ENCODE measurements around the gene DACH1. TPM values are rescaled to one million over a fixed set of nuclear protein-coding genes. Genes with fewer than 3 reads are reported as not detected.

Gene DACH1
- total RNA-seq, 1 donor from 2014 or later = 1.6 TPM

DNA sequence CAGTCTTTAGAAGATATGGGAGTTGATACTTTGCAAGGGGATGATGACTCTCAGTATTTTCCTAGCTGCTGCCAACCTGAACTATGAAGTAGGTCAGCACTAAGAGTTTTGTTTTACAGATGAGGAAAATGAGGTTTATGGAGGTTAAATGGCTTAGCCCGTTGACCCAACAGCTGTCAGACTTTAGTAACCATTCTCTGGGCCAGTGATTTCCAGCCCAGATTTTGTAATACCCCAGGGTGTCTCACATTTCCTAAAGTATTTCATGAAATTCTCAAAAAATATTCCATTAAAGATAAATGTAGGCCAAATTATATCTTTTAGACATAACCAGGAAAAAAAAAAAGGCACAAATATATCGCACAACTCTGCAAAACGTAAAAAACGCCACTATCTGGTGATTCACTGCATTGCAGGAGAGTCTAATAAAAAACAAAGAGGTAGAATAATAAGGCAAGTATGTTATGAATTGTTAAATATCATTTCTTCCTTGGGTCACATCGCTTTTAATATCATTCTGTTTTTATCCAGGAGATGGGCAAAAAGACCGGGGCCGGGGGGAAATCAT, 112.5 kb downstream of the DACH1 start:
- Histone ChIP-seq H4K20me1 (ENCODE audit: insufficient read depth, low read length) (no peaks in the 10 kb centered on the region), H3K36me3 (ENCODE audit: insufficient read depth, low read length) (no peaks in the 10 kb centered on the region), H3K79me2 (ENCODE audit: insufficient read depth, low read length) (no peaks in the 10 kb centered on the region), H3K9me3 (ENCODE audit: insufficient read depth, low read depth, low read length) (no peaks in the 10 kb centered on the region), H3K9ac (ENCODE audit: low read length) (no peak overlapping the region), H3K4me1 (ENCODE audit: insufficient read depth, low read length) (no peaks in the 10 kb centered on the region), H3K27me3 (ENCODE audit: insufficient read depth, low read length) (no peaks in the 10 kb centered on the region), H3K4me2 (ENCODE audit: low read length) (no peak overlapping the region), H3K27ac (ENCODE audit: low read depth, low read length) (no peak overlapping the region), H2AFZ (ENCODE audit: low read depth, low read length) (no peak overlapping the region), H3K4me3 (ENCODE audit: insufficient read depth, low read depth, low read length) (no peak overlapping the region)
- Mint-ChIP-seq H3K4me1 (ENCODE audit: low read depth, unreplicated experiment) (peaks cover 4% of the 10 kb centered on the region), H3K9me3 (ENCODE audit: unreplicated experiment) (no peaks in the 10 kb centered on the region), H3K4me3 (ENCODE audit: unreplicated experiment) (no peak overlapping the region), H3K36me3 (ENCODE audit: low read depth, unreplicated experiment) (no peaks in the 10 kb centered on the region), H3K27ac (ENCODE audit: unreplicated experiment) (no peak overlapping the region), H3K27me3 (ENCODE audit: low read depth, unreplicated experiment) (no peaks in the 10 kb centered on the region)
- DNase-seq (ENCODE audit: low read depth) (no peak), FAIRE-seq (no peak)
- no peak for TF ChIP-seq EZH2 (IDR thresholded peaks at IDR 0.05; ENCODE audit: insufficient read depth, low read length)
- TF ChIP-seq, protein P1, sequence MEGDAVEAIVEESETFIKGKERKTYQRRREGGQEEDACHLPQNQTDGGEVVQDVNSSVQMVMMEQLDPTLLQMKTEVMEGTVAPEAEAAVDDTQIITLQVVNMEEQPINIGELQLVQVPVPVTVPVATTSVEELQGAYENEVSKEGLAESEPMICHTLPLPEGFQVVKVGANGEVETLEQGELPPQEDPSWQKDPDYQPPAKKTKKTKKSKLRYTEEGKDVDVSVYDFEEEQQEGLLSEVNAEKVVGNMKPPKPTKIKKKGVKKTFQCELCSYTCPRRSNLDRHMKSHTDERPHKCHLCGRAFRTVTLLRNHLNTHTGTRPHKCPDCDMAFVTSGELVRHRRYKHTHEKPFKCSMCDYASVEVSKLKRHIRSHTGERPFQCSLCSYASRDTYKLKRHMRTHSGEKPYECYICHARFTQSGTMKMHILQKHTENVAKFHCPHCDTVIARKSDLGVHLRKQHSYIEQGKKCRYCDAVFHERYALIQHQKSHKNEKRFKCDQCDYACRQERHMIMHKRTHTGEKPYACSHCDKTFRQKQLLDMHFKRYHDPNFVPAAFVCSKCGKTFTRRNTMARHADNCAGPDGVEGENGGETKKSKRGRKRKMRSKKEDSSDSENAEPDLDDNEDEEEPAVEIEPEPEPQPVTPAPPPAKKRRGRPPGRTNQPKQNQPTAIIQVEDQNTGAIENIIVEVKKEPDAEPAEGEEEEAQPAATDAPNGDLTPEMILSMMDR (IDR thresholded peaks at IDR 0.05; ENCODE audit: insufficient read depth, low read depth, low read length) = no peak

DNA sequence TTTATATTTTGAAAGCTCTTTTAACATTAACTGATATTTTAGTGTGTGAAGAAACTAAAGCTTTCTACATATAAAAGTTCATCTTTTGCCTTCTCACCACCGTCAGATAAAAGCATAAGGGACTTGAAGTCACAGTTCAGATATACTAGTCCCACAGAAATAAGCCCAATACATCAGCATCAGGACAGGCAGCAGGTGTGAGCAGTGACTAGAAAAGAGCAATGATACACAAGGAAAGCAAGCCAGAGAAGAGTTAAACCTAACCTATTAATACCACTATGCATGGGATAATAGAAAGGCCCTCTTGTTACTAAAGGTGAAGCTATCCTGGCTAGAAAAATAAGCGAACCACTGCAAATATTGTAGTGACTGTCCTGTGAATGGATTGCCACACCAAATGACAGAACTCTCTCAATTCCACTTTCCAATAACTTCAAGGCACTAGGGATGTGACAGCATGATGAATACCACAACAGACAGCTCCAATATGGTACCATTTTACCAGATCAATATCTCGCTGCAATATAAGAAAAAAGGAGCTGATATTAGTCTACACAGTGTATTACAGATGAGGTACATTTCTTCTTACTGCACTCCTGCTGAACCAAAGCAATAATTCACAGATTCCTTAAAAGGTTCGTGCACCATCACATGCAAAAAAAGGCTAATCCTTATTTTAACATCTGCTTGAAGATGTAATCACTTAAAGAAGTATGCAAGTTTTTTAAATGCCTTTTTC, 114.1 kb downstream of the DACH1 start:
- Mint-ChIP-seq H3K9me3 (ENCODE audit: unreplicated experiment) (no peaks in the 10 kb centered on the region), H3K27ac (ENCODE audit: unreplicated experiment) (no peak overlapping the region), H3K27me3 (ENCODE audit: low read depth, unreplicated experiment) (no peaks in the 10 kb centered on the region), H3K4me1 (ENCODE audit: low read depth, unreplicated experiment) (no peaks in the 10 kb centered on the region), H3K36me3 (ENCODE audit: low read depth, unreplicated experiment) (no peaks in the 10 kb centered on the region), H3K4me3 (ENCODE audit: unreplicated experiment) (no peak overlapping the region)
- Histone ChIP-seq H3K9me3 (ENCODE audit: insufficient read depth, low read depth, low read length) (no peaks in the 10 kb centered on the region), H3K4me1 (ENCODE audit: insufficient read depth, low read length) (no peaks in the 10 kb centered on the region), H4K20me1 (ENCODE audit: insufficient read depth, low read length) (no peaks in the 10 kb centered on the region), H3K79me2 (ENCODE audit: insufficient read depth, low read length) (no peaks in the 10 kb centered on the region), H3K9ac (ENCODE audit: low read length) (no peak overlapping the region), H3K27ac (ENCODE audit: low read depth, low read length) (no peak overlapping the region), H3K4me2 (ENCODE audit: low read length) (no peak overlapping the region), H3K36me3 (ENCODE audit: insufficient read depth, low read length) (no peaks in the 10 kb centered on the region), H2AFZ (ENCODE audit: low read depth, low read length) (no peak overlapping the region), H3K4me3 (ENCODE audit: insufficient read depth, low read depth, low read length) (no peak overlapping the region), H3K27me3 (ENCODE audit: insufficient read depth, low read length) (no peaks in the 10 kb centered on the region)
- DNase-seq (ENCODE audit: low read depth) = no peak
- FAIRE-seq = no peak
- no peak for TF ChIP-seq EZH2 (IDR thresholded peaks at IDR 0.05; ENCODE audit: insufficient read depth, low read length)
- TF ChIP-seq, protein P1 (IDR thresholded peaks at IDR 0.05; ENCODE audit: insufficient read depth, low read depth, low read length) = no peak

DNA sequence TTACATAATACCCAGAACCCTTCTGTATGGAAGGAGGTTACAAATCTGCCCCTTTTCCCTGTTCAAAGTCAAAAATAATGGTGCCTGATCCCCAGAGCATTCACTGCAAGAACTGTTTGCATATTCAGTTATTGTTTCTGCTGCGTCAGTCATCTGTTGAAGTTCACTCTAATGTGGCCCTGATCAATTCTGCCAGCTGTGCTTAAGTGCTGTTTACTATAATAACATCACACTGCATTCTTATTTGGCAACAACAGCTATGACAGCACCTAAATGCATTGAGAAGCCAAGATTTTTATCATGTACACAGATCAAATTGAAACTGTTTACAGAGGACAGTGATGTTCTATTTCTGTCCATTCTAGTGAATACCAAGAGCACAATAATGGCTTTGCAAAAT, 115.9 kb downstream of the DACH1 start:
- H4K20me1 ChIP-seq (ENCODE audit: insufficient read depth, low read length) = no peaks in the 10 kb centered on the region
- H3K27ac Mint-ChIP-seq (ENCODE audit: unreplicated experiment) = no peak overlapping the region
- H3K9ac ChIP-seq (ENCODE audit: low read length) = no peak overlapping the region
- no peak overlapping the region for H3K4me2 ChIP-seq (ENCODE audit: low read length)
- no peaks in the 10 kb centered on the region for H3K79me2 ChIP-seq (ENCODE audit: insufficient read depth, low read length)
- H3K4me1 ChIP-seq (ENCODE audit: insufficient read depth, low read length) = no peaks in the 10 kb centered on the region
- no peaks in the 10 kb centered on the region for H3K36me3 ChIP-seq (ENCODE audit: insufficient read depth, low read length)
- DNase-seq (ENCODE audit: low read depth) (no peak), FAIRE-seq (no peak)
- H3K9me3 Mint-ChIP-seq (ENCODE audit: unreplicated experiment) = no peaks in the 10 kb centered on the region
- H3K9me3 ChIP-seq (ENCODE audit: insufficient read depth, low read depth, low read length) = no peaks in the 10 kb centered on the region
- no peak overlapping the region for H3K4me3 Mint-ChIP-seq (ENCODE audit: unreplicated experiment)
- H3K4me3 ChIP-seq (ENCODE audit: insufficient read depth, low read depth, low read length) = no peak overlapping the region
- H3K27me3 ChIP-seq (ENCODE audit: insufficient read depth, low read length) = no peaks in the 10 kb centered on the region
- no peak overlapping the region for H3K27ac ChIP-seq (ENCODE audit: low read depth, low read length)
- TF ChIP-seq, protein P1 (IDR thresholded peaks at IDR 0.05; ENCODE audit: insufficient read depth, low read depth, low read length) = no peak
- TF ChIP-seq EZH2 (IDR thresholded peaks at IDR 0.05; ENCODE audit: insufficient read depth, low read length) = no peak
- H3K27me3 Mint-ChIP-seq (ENCODE audit: low read depth, unreplicated experiment) = no peaks in the 10 kb centered on the region
- H2AFZ ChIP-seq (ENCODE audit: low read depth, low read length) = no peak overlapping the region
- H3K36me3 Mint-ChIP-seq (ENCODE audit: low read depth, unreplicated experiment) = no peaks in the 10 kb centered on the region
- H3K4me1 Mint-ChIP-seq (ENCODE audit: low read depth, unreplicated experiment) = no peaks in the 10 kb centered on the region
